WERI-Rb-1 (cell line): ENCODE results near the gene USP13.

Experiments used
- DNase-seq: peaks from one replicate; pipeline ENCODE4 v3.0.0-alpha.2; 2020
- H3K27ac ChIP-seq: fragments of 250-450 bp; sonication (Bioruptor Pico); 2 replicates; pipeline ENCODE4 v1.5.1; 2020; ENCODE audit warnings: mild to moderate bottlenecking, moderate library complexity
- H3K27me3 ChIP-seq: fragments of 250-450 bp; sonication (Bioruptor Pico); 2 replicates; pipeline ENCODE4 v1.5.1; 2021; ENCODE audit warnings: mild to moderate bottlenecking, low read depth, moderate library complexity; ENCODE audit not compliant: insufficient read depth, severe bottlenecking
- H3K36me3 ChIP-seq: fragments of 250-450 bp; sonication (Bioruptor Pico); 2 replicates; pipeline ENCODE4 v1.5.1; 2020; ENCODE audit warnings: mild to moderate bottlenecking, moderate library complexity
- H3K4me3 ChIP-seq: 2 replicates; pipeline ENCODE4 v1.5.1; 2011; ENCODE audit warnings: low read depth, mild to moderate bottlenecking, control low read depth, low read length
- H3K9me3 ChIP-seq: fragments of 250-450 bp; sonication (Bioruptor Pico); 2 replicates; pipeline ENCODE4 v1.5.1; 2021; ENCODE audit warnings: mild to moderate bottlenecking, moderate library complexity; ENCODE audit not compliant: severe bottlenecking
- CTCF ChIP-seq: IDR thresholded peaks from 2 replicates; pipeline ENCODE4 v1.5.1; 2011; ENCODE audit warnings: low read depth, mild to moderate bottlenecking, control low read depth, inconsistent platforms, low read length

Gene USP13

GRCh38 chr3:179703816-179704215 lies 51.0 kb downstream of the USP13 start:
- H3K27ac ChIP-seq: no peak overlapping the region
- no peaks in the 10 kb centered on the region for H3K9me3 ChIP-seq
- 0 out of 2 replicates have a peak, but pooled peaks cover 3% of the 10 kb centered on the region for H3K36me3 ChIP-seq
- no peak for TF ChIP-seq CTCF
- H3K27me3 ChIP-seq: no peaks in the 10 kb centered on the region
- no peak overlapping the region for H3K4me3 ChIP-seq
- DNase-seq: no peak

DNA sequence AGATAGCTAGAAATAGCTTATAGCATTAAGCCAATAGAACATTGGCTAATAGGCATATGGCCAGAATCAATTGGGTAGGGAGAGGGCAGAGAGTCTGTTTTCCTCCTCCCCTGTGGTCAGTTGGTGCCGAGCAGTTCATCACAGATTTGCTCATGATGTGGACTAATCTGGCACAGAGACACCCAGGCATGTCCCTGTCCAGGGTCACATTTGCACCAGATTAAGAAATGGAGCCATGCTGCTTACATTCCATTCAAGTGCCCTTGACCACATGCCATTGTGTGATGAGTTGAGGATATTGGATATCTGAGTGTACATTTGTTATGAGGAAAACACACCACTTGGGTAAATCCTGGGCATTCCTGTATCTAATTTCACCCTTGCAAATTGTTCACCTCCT lies 53.4 kb downstream of the USP13 start:
- DNase-seq: peak; percentile 17
- no peak overlapping the region for H3K4me3 ChIP-seq
- H3K27ac ChIP-seq: no peak overlapping the region
- peaks cover 18% of the 10 kb centered on the region for H3K36me3 ChIP-seq
- no peaks in the 10 kb centered on the region for H3K9me3 ChIP-seq
- no peaks in the 10 kb centered on the region for H3K27me3 ChIP-seq
- no peak for TF ChIP-seq CTCF

DNA sequence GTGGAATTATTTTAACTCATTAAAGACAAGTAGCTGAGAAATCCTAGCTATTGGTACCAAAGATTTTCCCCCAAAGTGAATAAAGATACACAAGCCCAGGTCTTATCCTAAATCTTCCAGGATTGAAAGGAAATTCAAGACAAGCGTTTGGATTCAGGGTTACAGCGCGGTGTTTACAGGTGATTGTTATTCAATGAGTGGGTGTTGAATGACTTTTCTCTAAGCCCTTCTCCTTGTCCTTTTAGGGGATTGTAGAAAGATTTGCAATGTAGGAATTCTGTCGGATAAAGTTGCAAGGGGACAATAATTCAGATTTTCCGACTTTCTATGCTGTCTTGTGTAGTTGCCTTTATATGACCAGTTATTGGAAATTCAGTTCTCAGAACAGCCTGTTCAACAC lies 57.2 kb downstream of the USP13 start:
- peaks cover 22% of the 10 kb centered on the region for H3K36me3 ChIP-seq
- no peak for DNase-seq
- no peaks in the 10 kb centered on the region for H3K9me3 ChIP-seq
- no peaks in the 10 kb centered on the region for H3K27me3 ChIP-seq
- no peak overlapping the region for H3K4me3 ChIP-seq
- no peak for TF ChIP-seq CTCF
- H3K27ac ChIP-seq: no peak overlapping the region

DNA sequence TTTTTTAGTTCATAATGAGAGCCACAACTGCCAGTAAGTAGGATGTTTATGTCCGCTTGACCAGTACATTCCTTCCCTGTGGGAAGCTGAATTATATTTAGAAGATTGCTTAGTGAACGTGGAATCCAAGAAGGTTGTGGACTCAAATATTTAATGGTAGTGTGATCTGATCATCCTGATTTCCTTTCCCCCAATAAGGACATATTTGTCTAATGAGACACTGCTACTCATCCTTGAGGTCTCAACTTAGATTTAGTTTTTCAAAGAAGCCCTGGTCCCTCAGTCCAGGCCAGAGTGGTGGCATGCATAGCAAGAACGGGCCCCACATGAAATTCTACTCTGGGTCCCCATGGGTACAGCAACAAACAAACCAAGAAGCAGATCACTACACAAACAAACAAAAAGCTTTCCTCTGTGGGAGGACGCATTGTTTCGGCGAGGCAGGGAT lies 60.8 kb downstream of the USP13 start:
- Histone ChIP-seq H3K4me3 (no peak overlapping the region), H3K9me3 (no peaks in the 10 kb centered on the region), H3K36me3 (peaks cover 20% of the 10 kb centered on the region), H3K27me3 (no peaks in the 10 kb centered on the region), H3K27ac (no peak overlapping the region)
- no peak for TF ChIP-seq CTCF
- DNase-seq: no peak

GRCh38 chr3:179715582-179715981 lies 62.7 kb downstream of the USP13 start:
- no peak for DNase-seq
- no peak for TF ChIP-seq CTCF
- no peak overlapping the region for H3K27ac ChIP-seq

DNA sequence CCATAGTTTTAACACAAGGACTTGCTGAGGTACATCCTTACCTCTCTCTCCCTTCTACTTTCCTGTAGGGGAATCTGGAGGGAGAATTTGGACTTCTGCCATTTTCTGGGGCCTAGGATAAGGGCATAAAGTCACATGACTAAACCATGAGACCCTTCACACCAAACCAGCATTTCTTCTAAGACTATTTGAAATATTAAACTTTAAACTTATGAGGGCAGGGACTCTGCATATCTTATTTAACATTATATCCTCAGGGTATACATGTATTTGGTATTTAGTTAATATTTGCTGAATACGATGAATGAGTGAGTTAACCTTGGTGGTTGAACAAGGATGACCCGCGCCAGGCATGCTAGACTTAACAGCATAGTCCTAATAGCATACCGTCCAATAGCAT lies 63.4 kb downstream of the USP13 start:
- H3K4me3 ChIP-seq: no peak overlapping the region
- peaks cover 7% of the 10 kb centered on the region for H3K36me3 ChIP-seq
- H3K27ac ChIP-seq: no peak overlapping the region
- no peak for DNase-seq
- H3K9me3 ChIP-seq: no peaks in the 10 kb centered on the region
- no peaks in the 10 kb centered on the region for H3K27me3 ChIP-seq
- no peak for TF ChIP-seq CTCF

More at GRCh38 chr3:179715582-179715981, 62.7 kb downstream of the USP13 start:
- peaks cover 10% of the 10 kb centered on the region for H3K36me3 ChIP-seq
- no peaks in the 10 kb centered on the region for H3K27me3 ChIP-seq
- no peak overlapping the region for H3K4me3 ChIP-seq
- no peaks in the 10 kb centered on the region for H3K9me3 ChIP-seq
